Measurements from ENCODE around the gene CDC42SE1. TPM values are rescaled to one million over a fixed set of nuclear protein-coding genes. Genes with fewer than 3 reads are reported as not detected.

Gene CDC42SE1
- polyA plus RNA-seq, 2 donors = 62.9 to 86.6 TPM

- Histone ChIP-seq H3K9me3 (ENCODE audit: control insufficient read depth in 2 of 2, insufficient read depth in 1 of 2, low read depth in 1 of 2, low read length in 1 of 2) (no peaks in the 10 kb centered on the region), H3K27me3 (ENCODE audit: control insufficient read depth in 1 of 2, insufficient read depth in 2 of 2, low read length in 2 of 2) (no peaks in the 10 kb centered on the region), H3K4me1 (ENCODE audit: control insufficient read depth in 2 of 2, insufficient read depth in 2 of 2, low read length in 1 of 2) (peaks cover 0 to 15% of the 10 kb centered on the region in 2 donors), H3K27ac (ENCODE audit: low read depth in 2 of 2, low read length in 1 of 2) (peak overlapping the region; percentile 88 to 90), H3K4me3 (ENCODE audit: low read depth in 1 of 2, low read length in 2 of 2) (peak overlapping the region in 1 of 2 donors; percentile 63), H3K36me3 (ENCODE audit: control insufficient read depth in 2 of 2, insufficient read depth in 2 of 2, low read length in 1 of 2) (peaks cover 7 to 32% of the 10 kb centered on the region in 2 donors)
- 36 to 48% methylated on average over 2 of the region's 2 CpGs for WGBS, 2 donors
Observed at GRCh38 chr1:151055581-151055980, 3.8 kb downstream of the CDC42SE1 start.

GRCh38 chr1:151054971-151055547 lies 4.4 kb downstream of the CDC42SE1 start:
- peaks cover 7 to 32% of the 10 kb centered on the region in 2 donors for H3K36me3 ChIP-seq (ENCODE audit: control insufficient read depth in 2 of 2, insufficient read depth in 2 of 2, low read length in 1 of 2)
- H3K9me3 ChIP-seq (ENCODE audit: control insufficient read depth in 2 of 2, insufficient read depth in 1 of 2, low read depth in 1 of 2, low read length in 1 of 2) = no peaks in the 10 kb centered on the region
- WGBS, 2 donors = 88 to 89% methylated on average over 4 of the region's 4 CpGs
- peaks cover 0 to 15% of the 10 kb centered on the region in 2 donors for H3K4me1 ChIP-seq (ENCODE audit: control insufficient read depth in 2 of 2, insufficient read depth in 2 of 2, low read length in 1 of 2)
- H3K27ac ChIP-seq (ENCODE audit: low read depth in 2 of 2, low read length in 1 of 2) = peak overlapping the region; percentile 88 to 90
- peak overlapping the region in 1 of 2 donors; percentile 63 for H3K4me3 ChIP-seq (ENCODE audit: low read depth in 1 of 2, low read length in 2 of 2)
- H3K27me3 ChIP-seq (ENCODE audit: control insufficient read depth in 1 of 2, insufficient read depth in 2 of 2, low read length in 2 of 2) = no peaks in the 10 kb centered on the region

GRCh38 chr1:151051356-151052009 lies 7.9 kb downstream of the CDC42SE1 start:
- H3K4me1 ChIP-seq (ENCODE audit: control insufficient read depth in 2 of 2, insufficient read depth in 2 of 2, low read length in 1 of 2) = peaks cover 2 to 10% of the 10 kb centered on the region in 2 donors
- H3K9me3 ChIP-seq (ENCODE audit: control insufficient read depth in 2 of 2, insufficient read depth in 1 of 2, low read depth in 1 of 2, low read length in 1 of 2) = no peaks in the 10 kb centered on the region
- peaks cover 7 to 29% of the 10 kb centered on the region in 2 donors for H3K36me3 ChIP-seq (ENCODE audit: control insufficient read depth in 2 of 2, insufficient read depth in 2 of 2, low read length in 1 of 2)
- H3K4me3 ChIP-seq (ENCODE audit: low read depth in 1 of 2, low read length in 2 of 2) = no peak overlapping the region
- H3K27me3 ChIP-seq (ENCODE audit: control insufficient read depth in 1 of 2, insufficient read depth in 2 of 2, low read length in 2 of 2) = no peaks in the 10 kb centered on the region
- no peak overlapping the region for H3K27ac ChIP-seq (ENCODE audit: low read depth in 2 of 2, low read length in 1 of 2)
- 73 to 80% methylated on average over 2 of the region's 2 CpGs for WGBS, 2 donors

- no peaks in the 10 kb centered on the region for H3K27me3 ChIP-seq (ENCODE audit: control insufficient read depth in 1 of 2, insufficient read depth in 2 of 2, low read length in 2 of 2)
- H3K9me3 ChIP-seq (ENCODE audit: control insufficient read depth in 2 of 2, insufficient read depth in 1 of 2, low read depth in 1 of 2, low read length in 1 of 2) = no peaks in the 10 kb centered on the region
- peaks cover 2 to 5% of the 10 kb centered on the region in 2 donors for H3K4me1 ChIP-seq (ENCODE audit: control insufficient read depth in 2 of 2, insufficient read depth in 2 of 2, low read length in 1 of 2)
- peaks cover 3 to 22% of the 10 kb centered on the region in 2 donors for H3K36me3 ChIP-seq (ENCODE audit: control insufficient read depth in 2 of 2, insufficient read depth in 2 of 2, low read length in 1 of 2)
- no peak overlapping the region for H3K4me3 ChIP-seq (ENCODE audit: low read depth in 1 of 2, low read length in 2 of 2)
- H3K27ac ChIP-seq (ENCODE audit: low read depth in 2 of 2, low read length in 1 of 2) = no peak overlapping the region
- 82 to 89% methylated on average over 2 of the region's 2 CpGs for WGBS, 2 donors
Observed at GRCh38 chr1:151050051-151050688, 9.3 kb downstream of the CDC42SE1 start.

- H3K27ac ChIP-seq (ENCODE audit: low read depth in 2 of 2, low read length in 1 of 2) = peak overlapping the region in 1 of 2 donors; percentile 53
- peaks cover 2 to 3% of the 10 kb centered on the region in 2 donors for H3K4me1 ChIP-seq (ENCODE audit: control insufficient read depth in 2 of 2, insufficient read depth in 2 of 2, low read length in 1 of 2)
- peaks cover 3 to 20% of the 10 kb centered on the region in 2 donors for H3K36me3 ChIP-seq (ENCODE audit: control insufficient read depth in 2 of 2, insufficient read depth in 2 of 2, low read length in 1 of 2)
- 78 to 86% methylated on average over 5 of the region's 5 CpGs for WGBS, 2 donors
- H3K27me3 ChIP-seq (ENCODE audit: control insufficient read depth in 1 of 2, insufficient read depth in 2 of 2, low read length in 2 of 2) = no peaks in the 10 kb centered on the region
- H3K4me3 ChIP-seq (ENCODE audit: low read depth in 1 of 2, low read length in 2 of 2) = no peak overlapping the region
- H3K9me3 ChIP-seq (ENCODE audit: control insufficient read depth in 2 of 2, insufficient read depth in 1 of 2, low read depth in 1 of 2, low read length in 1 of 2) = no peaks in the 10 kb centered on the region
Observed at GRCh38 chr1:151049458-151049857, 10.0 kb downstream of the CDC42SE1 start.

GRCh38 chr1:151048645-151049032 lies 10.8 kb downstream of the CDC42SE1 start:
- Histone ChIP-seq H3K4me1 (ENCODE audit: control insufficient read depth in 2 of 2, insufficient read depth in 2 of 2, low read length in 1 of 2) (peaks cover 2 to 3% of the 10 kb centered on the region in 2 donors), H3K27ac (ENCODE audit: low read depth in 2 of 2, low read length in 1 of 2) (peak overlapping the region; percentile 44 to 85), H3K27me3 (ENCODE audit: control insufficient read depth in 1 of 2, insufficient read depth in 2 of 2, low read length in 2 of 2) (no peaks in the 10 kb centered on the region), H3K4me3 (ENCODE audit: low read depth in 1 of 2, low read length in 2 of 2) (peak overlapping the region in 1 of 2 donors; percentile 61), H3K9me3 (ENCODE audit: control insufficient read depth in 2 of 2, insufficient read depth in 1 of 2, low read depth in 1 of 2, low read length in 1 of 2) (no peaks in the 10 kb centered on the region), H3K36me3 (ENCODE audit: control insufficient read depth in 2 of 2, insufficient read depth in 2 of 2, low read length in 1 of 2) (peaks cover 3 to 15% of the 10 kb centered on the region in 2 donors)
- 11 to 17% methylated on average over 3 of the region's 3 CpGs for WGBS, 2 donors

GRCh38 chr1:151047925-151048644 lies 11.3 kb downstream of the CDC42SE1 start:
- Histone ChIP-seq H3K9me3 (ENCODE audit: control insufficient read depth in 2 of 2, insufficient read depth in 1 of 2, low read depth in 1 of 2, low read length in 1 of 2) (no peaks in the 10 kb centered on the region), H3K27ac (ENCODE audit: low read depth in 2 of 2, low read length in 1 of 2) (peak overlapping the region; percentile 76 to 85), H3K4me1 (ENCODE audit: control insufficient read depth in 2 of 2, insufficient read depth in 2 of 2, low read length in 1 of 2) (peaks cover 2 to 3% of the 10 kb centered on the region in 2 donors), H3K4me3 (ENCODE audit: low read depth in 1 of 2, low read length in 2 of 2) (peak overlapping the region; percentile 53 to 61), H3K36me3 (ENCODE audit: control insufficient read depth in 2 of 2, insufficient read depth in 2 of 2, low read length in 1 of 2) (peaks cover 2 to 18% of the 10 kb centered on the region in 2 donors), H3K27me3 (ENCODE audit: control insufficient read depth in 1 of 2, insufficient read depth in 2 of 2, low read length in 2 of 2) (no peaks in the 10 kb centered on the region)
- 1 to 2% methylated on average over 47 to 48 of the region's 48 CpGs for WGBS, 2 donors

GRCh38 chr1:151047591-151047924 lies 11.9 kb downstream of the CDC42SE1 start, which contains the start of gene C1orf56:
Gene C1orf56 (plus strand): TSS chr1:151047751. CDS start chr1:151047848, 97 bp downstream.
- H3K36me3 ChIP-seq (ENCODE audit: control insufficient read depth in 2 of 2, insufficient read depth in 2 of 2, low read length in 1 of 2) = peaks cover 0 to 15% of the 10 kb centered on the region in 2 donors
- no peaks in the 10 kb centered on the region for H3K9me3 ChIP-seq (ENCODE audit: control insufficient read depth in 2 of 2, insufficient read depth in 1 of 2, low read depth in 1 of 2, low read length in 1 of 2)
- 0 to 1% methylated on average over 26 to 29 of the region's 29 CpGs for WGBS, 2 donors
- H3K4me3 ChIP-seq (ENCODE audit: low read depth in 1 of 2, low read length in 2 of 2) = peak within 1 kb of the TSS; percentile 53 to 61
- no peaks in the 10 kb centered on the region for H3K27me3 ChIP-seq (ENCODE audit: control insufficient read depth in 1 of 2, insufficient read depth in 2 of 2, low read length in 2 of 2)
- peaks cover 2 to 3% of the 10 kb centered on the region in 2 donors for H3K4me1 ChIP-seq (ENCODE audit: control insufficient read depth in 2 of 2, insufficient read depth in 2 of 2, low read length in 1 of 2)
- peak within 1 kb of the TSS; percentile 76 to 85 for H3K27ac ChIP-seq (ENCODE audit: low read depth in 2 of 2, low read length in 1 of 2)

- Histone ChIP-seq H3K9me3 (ENCODE audit: control insufficient read depth in 2 of 2, insufficient read depth in 1 of 2, low read depth in 1 of 2, low read length in 1 of 2) (no peaks in the 10 kb centered on the region), H3K27ac (ENCODE audit: low read depth in 2 of 2, low read length in 1 of 2) (no peak overlapping the region), H3K36me3 (ENCODE audit: control insufficient read depth in 2 of 2, insufficient read depth in 2 of 2, low read length in 1 of 2) (peaks cover 0 to 13% of the 10 kb centered on the region in 2 donors), H3K4me3 (ENCODE audit: low read depth in 1 of 2, low read length in 2 of 2) (no peak overlapping the region), H3K27me3 (ENCODE audit: control insufficient read depth in 1 of 2, insufficient read depth in 2 of 2, low read length in 2 of 2) (no peaks in the 10 kb centered on the region), H3K4me1 (ENCODE audit: control insufficient read depth in 2 of 2, insufficient read depth in 2 of 2, low read length in 1 of 2) (peaks cover 0 to 4% of the 10 kb centered on the region in 2 donors)
- WGBS, 2 donors = 91 to 92% methylated on average over 1 of the region's 1 CpG
Observed at GRCh38 chr1:151043163-151043562, 16.3 kb downstream of the CDC42SE1 start.

Data from esophagus (tissue), 2 donors.